Adrenal gland (tissue), 12 donors: ENCODE results near the gene KCNIP1. TPM values are rescaled to one million over a fixed set of nuclear protein-coding genes. Genes with fewer than 3 reads are reported as not detected.

Experiments
- DNase-seq, 7 donors: peaks; one replicate each; pipeline ENCODE4 v3.0.0-alpha.2; 2019 to 2020
- H3K27ac ChIP-seq, 5 donors: fragments of 200-600 bp; sonication (generic) in 4 of 5; 1 replicate in 3 of 5; 2 replicates in 2 of 5; pipeline versions ENCODE4 v1.5.1 to v1.8.0; 2016 to 2020; ENCODE audit warnings: mild to moderate bottlenecking in 1 of 5
- H3K27me3 ChIP-seq: fragments of 200-600 bp; 2 replicates; pipeline ENCODE4 v1.8.0; 2021
- H3K36me3 ChIP-seq, 2 donors: fragments of 200-600 bp; replicated peaks in 1 of 2; 1 replicate in 1 of 2; 2 replicates in 1 of 2; pipeline versions ENCODE4 v1.5.1 to v1.8.0; 2018 to 2022
- H3K4me1 ChIP-seq, 2 donors: fragments of 200-600 bp; replicated peaks in 1 of 2; 1 replicate in 1 of 2; 2 replicates in 1 of 2; pipeline versions ENCODE4 v1.5.1 to v1.8.0; 2018 to 2021
- H3K4me3 ChIP-seq, 4 donors: fragments of 200-600 bp; sonication (generic) in 3 of 4; one replicate each; pipeline ENCODE4 v1.5.1; 2016 to 2018
- H3K9me3 ChIP-seq, 3 donors: fragments of 200-600 bp; sonication (generic) in 1 of 3; replicated peaks in 1 of 3; 1 replicate in 2 of 3; 2 replicates in 1 of 3; pipeline versions ENCODE4 v1.5.1 to v1.8.0; 2016 to 2021
- POLR2A ChIP-seq, 2 donors: fragments of 450-650 bp; IDR thresholded peaks; one replicate each; pipeline ENCODE4 v1.6.1; 2017; ENCODE audit warnings: antibody characterized with exemption in 2 of 2, mild to moderate bottlenecking in 2 of 2, moderate library complexity in 1 of 2
- WGBS, 4 donors: extraction: QIAGEN DNeasy Blood & Tissue Kit in 2 of 4; methylation state at CpG; one replicate each; pipeline versions ENCODE4 v1.1.5 to v1.1.7; 2013 to 2017; 5-methylcytosine and 5-hydroxymethylcytosine counted together
- intact Hi-C, 2 donors: fragments of 100-400 bp; cut with DNase I; formaldehyde crosslinking; loops; one replicate each; pipeline versions ENCODE4 v1.14.1 to v1.15.0; 2022 to 2023
- polyA plus RNA-seq, 3 donors: library from polyadenylated mRNA; stranded (reverse); fragments of 200-250 nt in 2 of 3; fragments of 350-450 nt in 1 of 3; fragmentation: Illumina TruSeq in 1 of 3; extraction: RNeasy Lipid Tissue Mini Kit (QIAGEN cat#74804) in 1 of 3; gene quantifications; one replicate each; pipeline ENCODE4 v1.2.3, GENCODE V29; 2013 to 2014
- total RNA-seq, 9 donors: library from RNA; depleted of rRNA in 4 of 9; stranded (reverse); fragments of >200 nt in 4 of 9; fragments of 120-200 nt in 1 of 9; fragmentation: NEBNext Ultra II Directional in 1 of 9; extraction: Animal tissue kit (Norgen Biotek cat#: 25700) in 1 of 9; gene quantifications; one replicate each; pipeline versions ENCODE4 v1.1.0 to v1.2.4, GENCODE V29; 2013 to 2023
- TF ChIP-seq, protein P1 (sequence below), 6 experiments: fragments of 450-650 bp in 4 of 6; fragments of 200-600 bp in 2 of 6; sonication (generic) in 1 of 6; IDR thresholded peaks; 1 replicate in 5 of 6; 2 replicates in 1 of 6; pipeline versions ENCODE4 v1.5.1 to v1.8.0; 2016 to 2021; ENCODE audit warnings: antibody characterized with exemption in 6 of 6, mild to moderate bottlenecking in 2 of 6, moderate library complexity in 1 of 6
- donor health status: healthy with polysubstance abuse.
- donor health status: Bipolar disorder and iron deficiency.
- donor health status: DM: yes; HTN: yes; CAD: no.
- donor health status: DM: no; HTN: no; CAD: no.
- donor health status: DM: no; HTN: no; CAD: no.
- donor health status: DM: yes; HTN: yes; CAD: no.

Gene KCNIP1
- total and polyA plus RNA-seq, 12 donors, result 0.14 to 12.6 (median 1.7) TPM; not detected in 1

GRCh38 chr5:170520372-170520771, 16.6 kb downstream of the KCNIP1 start:
- no peak overlapping the region for H3K27ac ChIP-seq
- no peaks in the 10 kb centered on the region for H3K9me3 ChIP-seq
- H3K27me3 ChIP-seq, result no peaks in the 10 kb centered on the region
- H3K4me1 ChIP-seq, result no peaks in the 10 kb centered on the region
- WGBS, 4 donors, result 49 to 57% (median 54%) methylated on average over 6 of the region's 6 CpGs
- no peak for TF ChIP-seq POLR2A (IDR thresholded peaks at IDR 0.05)
- TF ChIP-seq, protein P1, sequence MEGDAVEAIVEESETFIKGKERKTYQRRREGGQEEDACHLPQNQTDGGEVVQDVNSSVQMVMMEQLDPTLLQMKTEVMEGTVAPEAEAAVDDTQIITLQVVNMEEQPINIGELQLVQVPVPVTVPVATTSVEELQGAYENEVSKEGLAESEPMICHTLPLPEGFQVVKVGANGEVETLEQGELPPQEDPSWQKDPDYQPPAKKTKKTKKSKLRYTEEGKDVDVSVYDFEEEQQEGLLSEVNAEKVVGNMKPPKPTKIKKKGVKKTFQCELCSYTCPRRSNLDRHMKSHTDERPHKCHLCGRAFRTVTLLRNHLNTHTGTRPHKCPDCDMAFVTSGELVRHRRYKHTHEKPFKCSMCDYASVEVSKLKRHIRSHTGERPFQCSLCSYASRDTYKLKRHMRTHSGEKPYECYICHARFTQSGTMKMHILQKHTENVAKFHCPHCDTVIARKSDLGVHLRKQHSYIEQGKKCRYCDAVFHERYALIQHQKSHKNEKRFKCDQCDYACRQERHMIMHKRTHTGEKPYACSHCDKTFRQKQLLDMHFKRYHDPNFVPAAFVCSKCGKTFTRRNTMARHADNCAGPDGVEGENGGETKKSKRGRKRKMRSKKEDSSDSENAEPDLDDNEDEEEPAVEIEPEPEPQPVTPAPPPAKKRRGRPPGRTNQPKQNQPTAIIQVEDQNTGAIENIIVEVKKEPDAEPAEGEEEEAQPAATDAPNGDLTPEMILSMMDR (IDR thresholded peaks at IDR 0.05), result no peak
- no peaks in the 10 kb centered on the region for H3K36me3 ChIP-seq
- intact Hi-C loops, result no loop called here
- peak in 2 of 7 donors; percentile 31 to 57 for DNase-seq
- H3K4me3 ChIP-seq, result no peak overlapping the region

DNA sequence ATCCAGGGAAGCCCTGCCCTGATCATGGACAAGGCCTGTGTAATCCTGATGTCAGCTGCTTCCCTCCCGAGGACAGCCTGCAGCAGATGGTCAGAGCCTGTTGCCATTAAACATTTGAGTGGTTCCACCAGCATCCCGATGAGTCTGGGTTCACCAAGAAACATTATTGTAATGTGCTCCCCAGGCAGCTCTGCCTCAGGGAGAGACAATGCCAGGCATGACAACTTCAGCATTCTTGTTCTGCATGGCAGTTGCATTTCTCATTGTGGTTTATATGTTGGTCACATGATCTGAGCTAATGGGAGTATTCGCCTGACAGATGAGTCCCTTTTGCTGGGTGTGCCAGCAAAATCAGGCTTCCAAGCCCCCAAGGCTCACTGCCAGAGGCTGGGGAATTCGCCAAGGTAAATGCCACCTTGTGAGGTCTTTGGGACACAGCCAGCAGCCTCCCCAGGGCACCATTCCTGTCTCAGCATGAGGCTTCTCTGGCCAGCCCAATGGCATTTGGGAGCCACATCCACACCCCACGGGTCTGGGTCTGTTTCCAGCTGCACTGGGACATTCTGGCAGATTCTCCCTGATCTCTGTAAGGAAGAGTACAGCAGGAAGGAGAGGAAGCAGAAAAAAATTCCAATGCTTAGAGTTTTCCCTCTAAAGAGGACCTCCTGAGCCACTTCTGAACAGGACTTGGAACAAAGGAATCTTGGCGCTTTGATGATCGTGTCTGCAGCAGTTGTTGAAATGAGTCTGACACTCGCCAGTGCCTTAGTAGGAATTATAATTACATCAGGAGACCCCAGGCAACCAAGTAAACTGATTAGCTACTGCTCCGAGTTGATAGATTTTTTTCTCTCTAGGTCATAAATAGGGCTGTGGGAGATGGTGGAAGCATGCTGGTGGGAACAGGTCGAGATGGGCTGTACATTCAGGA, 18.7 kb downstream of the KCNIP1 start:
- Histone ChIP-seq H3K9me3 (no peaks in the 10 kb centered on the region), H3K4me3 (no peak overlapping the region), H3K27me3 (no peaks in the 10 kb centered on the region), H3K36me3 (no peaks in the 10 kb centered on the region), H3K4me1 (no peaks in the 10 kb centered on the region), H3K27ac (no peak overlapping the region)
- intact Hi-C loops, result no loop called here
- no peak for DNase-seq
- WGBS, 4 donors, result 53 to 61% (median 55%) methylated on average over 10 of the region's 10 CpGs
- no peak for TF ChIP-seq POLR2A (IDR thresholded peaks at IDR 0.05)
- TF ChIP-seq, protein P1 (IDR thresholded peaks at IDR 0.05), result no peak

GRCh38 chr5:170523142-170523551, 19.3 kb downstream of the KCNIP1 start:
- WGBS, 4 donors, result 44 to 53% (median 49%) methylated on average over 4 to 10 of the region's 10 CpGs
- no peak overlapping the region for H3K27ac ChIP-seq
- no peak overlapping the region for H3K4me3 ChIP-seq
- no peaks in the 10 kb centered on the region for H3K27me3 ChIP-seq
- no peaks in the 10 kb centered on the region for H3K9me3 ChIP-seq
- no peak for TF ChIP-seq POLR2A (IDR thresholded peaks at IDR 0.05)
- TF ChIP-seq, protein P1 (IDR thresholded peaks at IDR 0.05), result no peak
- peak in 2 of 7 donors; percentile 12 to 64 for DNase-seq
- H3K36me3 ChIP-seq, result no peaks in the 10 kb centered on the region
- intact Hi-C loops, result no loop called here
- H3K4me1 ChIP-seq, result no peaks in the 10 kb centered on the region

GRCh38 chr5:170523830-170524229, 20.0 kb downstream of the KCNIP1 start:
- H3K27ac ChIP-seq, result no peak overlapping the region
- no peaks in the 10 kb centered on the region for H3K9me3 ChIP-seq
- no peak for DNase-seq
- WGBS, 4 donors, result 80 to 84% (median 83%) methylated on average over 1 to 2 of the region's 2 CpGs
- no peaks in the 10 kb centered on the region for H3K36me3 ChIP-seq
- intact Hi-C loops, result no loop called here
- no peak for TF ChIP-seq POLR2A (IDR thresholded peaks at IDR 0.05)
- TF ChIP-seq, protein P1 (IDR thresholded peaks at IDR 0.05), result no peak
- no peak overlapping the region for H3K4me3 ChIP-seq
- no peaks in the 10 kb centered on the region for H3K4me1 ChIP-seq
- H3K27me3 ChIP-seq, result no peaks in the 10 kb centered on the region
